A673 (cell line): ENCODE data around the gene ITPR2.

Experiments used
- EZH2 ChIP-seq: fragments of 200-600 bp; sonication (generic); IDR thresholded peaks from 2 replicates; pipeline ENCODE4 v1.6.1; 2017; ENCODE audit warnings: borderline replicate concordance, low read depth, mild to moderate bottlenecking, mixed read lengths, antibody characterized with exemption, low read length; ENCODE audit not compliant: poor library complexity, severe bottlenecking
- TF ChIP-seq, protein P1 (sequence below): fragments of 300-800, 200-600 bp; sonication (generic); conservative IDR thresholded peaks from 2 replicates; pipeline ENCODE4 v1.5.1; 2017; ENCODE audit warnings: low read depth, mild to moderate bottlenecking, antibody characterized with exemption, low read length, moderate library complexity, mixed read lengths

DNA sequence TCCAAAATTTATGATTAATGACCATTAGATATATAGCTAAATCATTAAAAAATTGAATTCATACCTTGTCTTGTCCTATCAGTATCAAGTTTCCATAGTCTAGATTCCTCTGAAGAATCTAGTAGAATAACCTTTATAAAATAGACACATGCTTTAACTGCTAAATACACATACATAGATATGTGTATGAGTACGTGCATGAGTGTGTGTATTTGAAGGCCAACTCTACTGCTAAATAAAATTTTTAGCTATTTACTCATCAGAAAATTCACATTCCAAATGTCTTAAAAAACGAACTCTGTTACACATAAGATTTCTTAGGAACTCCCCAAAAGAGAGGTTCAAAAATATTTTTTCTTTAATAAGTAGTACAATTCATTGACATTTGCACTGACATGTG is 404.6 kb downstream of the ITPR2 start:
- TF ChIP-seq, protein P1, sequence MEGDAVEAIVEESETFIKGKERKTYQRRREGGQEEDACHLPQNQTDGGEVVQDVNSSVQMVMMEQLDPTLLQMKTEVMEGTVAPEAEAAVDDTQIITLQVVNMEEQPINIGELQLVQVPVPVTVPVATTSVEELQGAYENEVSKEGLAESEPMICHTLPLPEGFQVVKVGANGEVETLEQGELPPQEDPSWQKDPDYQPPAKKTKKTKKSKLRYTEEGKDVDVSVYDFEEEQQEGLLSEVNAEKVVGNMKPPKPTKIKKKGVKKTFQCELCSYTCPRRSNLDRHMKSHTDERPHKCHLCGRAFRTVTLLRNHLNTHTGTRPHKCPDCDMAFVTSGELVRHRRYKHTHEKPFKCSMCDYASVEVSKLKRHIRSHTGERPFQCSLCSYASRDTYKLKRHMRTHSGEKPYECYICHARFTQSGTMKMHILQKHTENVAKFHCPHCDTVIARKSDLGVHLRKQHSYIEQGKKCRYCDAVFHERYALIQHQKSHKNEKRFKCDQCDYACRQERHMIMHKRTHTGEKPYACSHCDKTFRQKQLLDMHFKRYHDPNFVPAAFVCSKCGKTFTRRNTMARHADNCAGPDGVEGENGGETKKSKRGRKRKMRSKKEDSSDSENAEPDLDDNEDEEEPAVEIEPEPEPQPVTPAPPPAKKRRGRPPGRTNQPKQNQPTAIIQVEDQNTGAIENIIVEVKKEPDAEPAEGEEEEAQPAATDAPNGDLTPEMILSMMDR: no peak
- TF ChIP-seq EZH2: no peak
